Heart right ventricle (tissue), 16 donors: Measurements from ENCODE around the gene SAPCD1. TPM values are rescaled to one million over a fixed set of nuclear protein-coding genes. Genes with fewer than 3 reads are reported as not detected.

Experiments
- ATAC-seq, 8 donors: fragments of 200-7000 bp; cut with Tn5 transposase; one replicate each; pipeline ENCODE4 v1.9.1; 2020; ENCODE audit warnings: mild to moderate bottlenecking in 8 of 8, moderate library complexity in 8 of 8, moderate number of reproducible peaks in 1 of 8
- DNase-seq, 2 donors: peaks; one replicate each; pipeline ENCODE4 v3.0.0-alpha.2; 2020
- H3K27ac ChIP-seq, 10 donors: fragments of 200-600 bp; sonication (generic) in 2 of 10; one replicate each; pipeline versions ENCODE4 v1.5.0 to v1.8.0; 2020 to 2022; ENCODE audit warnings: mild to moderate bottlenecking in 3 of 10
- H3K27me3 ChIP-seq, 7 donors: fragments of 200-600 bp; one replicate each; pipeline ENCODE4 v1.8.0; 2021 to 2022; ENCODE audit warnings: mild to moderate bottlenecking in 2 of 7
- H3K36me3 ChIP-seq, 9 donors: fragments of 200-600 bp; sonication (generic) in 1 of 9; one replicate each; pipeline versions ENCODE4 v1.5.0 to v1.8.0; 2020 to 2022; ENCODE audit warnings: mild to moderate bottlenecking in 2 of 9
- H3K4me1 ChIP-seq, 9 donors: fragments of 200-600 bp; sonication (generic) in 1 of 9; one replicate each; pipeline versions ENCODE4 v1.5.0 to v1.8.0; 2020 to 2022; ENCODE audit warnings: mild to moderate bottlenecking in 4 of 9
- H3K4me3 ChIP-seq, 10 donors: fragments of 200-600 bp; sonication (generic) in 2 of 10; one replicate each; pipeline versions ENCODE4 v1.5.0 to v1.8.0; 2020 to 2022; ENCODE audit warnings: mild to moderate bottlenecking in 7 of 10, moderate library complexity in 2 of 10
- H3K9me3 ChIP-seq, 11 donors: fragments of 200-600 bp in 10 of 11; sonication (generic) in 2 of 11; one replicate each; pipeline versions ENCODE4 v1.5.0 to v1.8.0; 2013 to 2022; ENCODE audit warnings: mild to moderate bottlenecking in 2 of 11, control low read depth in 1 of 11, moderate library complexity in 1 of 11
- WGBS, 2 donors: extraction: QIAGEN DNeasy Blood & Tissue Kit; methylation state at CpG; one replicate each; pipeline ENCODE4 v1.1.7; 2013; ENCODE audit warnings: inconsistent platforms in 1 of 2; 5-methylcytosine and 5-hydroxymethylcytosine counted together
- intact Hi-C, 10 donors: fragments of 100-400 bp; cut with DNase I; formaldehyde crosslinking; loops; one replicate each; pipeline versions ENCODE4 v1.11.1 to v1.14.2; 2022
- polyA plus RNA-seq, 2 donors: library from polyadenylated mRNA; stranded (reverse); fragments of 200-250 nt; gene quantifications; one replicate each; pipeline ENCODE4 v1.2.3, GENCODE V29; 2013
- total RNA-seq, 10 donors: library from RNA; stranded (reverse); fragmentation: NEBNext Ultra II Directional in 3 of 10; extraction: Animal tissue kit (Norgen Biotek cat#: 25700) in 3 of 10; gene quantifications; one replicate each; pipeline versions ENCODE4 v1.2.1 to v1.2.4, GENCODE V29; 2021 to 2023
- TF ChIP-seq, protein P1 (sequence below), 9 donors: fragments of 200-600 bp; sonication (generic) in 2 of 9; IDR thresholded peaks; one replicate each; pipeline versions ENCODE4 v1.5.0 to v1.8.0; 2021 to 2022; ENCODE audit warnings: antibody characterized with exemption in 9 of 9, mild to moderate bottlenecking in 5 of 9, moderate library complexity in 1 of 9
- donor health status: Arrhythmogenic right ventricular cardiomyopathy.
- donor health status: ischemic (EF 13 %, LVEDD 7.1; RV severe dilation, severe dysfunction).
- donor health status: healthy with polysubstance abuse.
- donor health status: DM: no; HTN: yes; CAD: no.
- donor health status: DM: no; HTN: no; CAD: no.
- donor health status: ischemic (EF 25% LVEDD 6.9; RV normal size, moderate dysfunction).
- donor health status: ischemic (EF 25% LVEDD 5.7; RV mildly dilated, moderate dysfunction).
- donor health status: healthy.
- donor health status: DM: yes; HTN: yes; CAD: no.
- donor health status: Ischemic cardiomyopathy.
- donor health status: ischemic (EF 35%, LVEDD 5.7; RV mildly dilated, moderate dysfunction).
- donor health status: nonischemic (EF 11% LVEDD 7.7; RV severe dilation, severe dysfunction).
- donor health status: DM: yes; HTN: yes; CAD: no.
- donor health status: PGD.
- donor health status: ischemic (EF 29% LVEDD 5.4; RV normal size, mild dysfunction).
- donor health status: nonischemic (EF 23%, LVEDD 6.1; RV moderate dilation, normal function).

The SAPCD1 gene
- total and polyA plus RNA-seq, 12 donors = 0.36 to 1.9 (median 0.72) TPM; not detected in 3

GRCh38 chr6:31775184-31775583, 12.7 kb downstream of the SAPCD1 start:
- ATAC-seq (no peak), DNase-seq (no peak)
- TF ChIP-seq, protein P1, sequence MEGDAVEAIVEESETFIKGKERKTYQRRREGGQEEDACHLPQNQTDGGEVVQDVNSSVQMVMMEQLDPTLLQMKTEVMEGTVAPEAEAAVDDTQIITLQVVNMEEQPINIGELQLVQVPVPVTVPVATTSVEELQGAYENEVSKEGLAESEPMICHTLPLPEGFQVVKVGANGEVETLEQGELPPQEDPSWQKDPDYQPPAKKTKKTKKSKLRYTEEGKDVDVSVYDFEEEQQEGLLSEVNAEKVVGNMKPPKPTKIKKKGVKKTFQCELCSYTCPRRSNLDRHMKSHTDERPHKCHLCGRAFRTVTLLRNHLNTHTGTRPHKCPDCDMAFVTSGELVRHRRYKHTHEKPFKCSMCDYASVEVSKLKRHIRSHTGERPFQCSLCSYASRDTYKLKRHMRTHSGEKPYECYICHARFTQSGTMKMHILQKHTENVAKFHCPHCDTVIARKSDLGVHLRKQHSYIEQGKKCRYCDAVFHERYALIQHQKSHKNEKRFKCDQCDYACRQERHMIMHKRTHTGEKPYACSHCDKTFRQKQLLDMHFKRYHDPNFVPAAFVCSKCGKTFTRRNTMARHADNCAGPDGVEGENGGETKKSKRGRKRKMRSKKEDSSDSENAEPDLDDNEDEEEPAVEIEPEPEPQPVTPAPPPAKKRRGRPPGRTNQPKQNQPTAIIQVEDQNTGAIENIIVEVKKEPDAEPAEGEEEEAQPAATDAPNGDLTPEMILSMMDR (IDR thresholded peaks at IDR 0.05) = no peak
- peaks cover 0 to 25% (median 7%) of the 10 kb centered on the region in 9 donors for H3K36me3 ChIP-seq
- no peak overlapping the region for H3K27ac ChIP-seq
- peaks cover 7 to 23% (median 13%) of the 10 kb centered on the region in 9 donors for H3K4me1 ChIP-seq
- H3K27me3 ChIP-seq = no peaks in the 10 kb centered on the region
- intact Hi-C loops = loop anchor here in 4 of 10 donors (5.0 to 10.0 kb wide), 3 partner anchors 57 to 62 kb away; no protein-coding TSS in a partner anchor
- 79 to 81% methylated on average over 4 of the region's 4 CpGs for whole genome bisulfite sequencing, 2 donors
- H3K9me3 ChIP-seq = no peaks in the 10 kb centered on the region
- H3K4me3 ChIP-seq = no peak overlapping the region

GRCh38 chr6:31775633-31776484, 13.4 kb downstream of the SAPCD1 start:
- H3K27ac ChIP-seq = peak overlapping the region in 7 of 10 donors; percentile 68 to 83 (median 80)
- TF ChIP-seq, protein P1 (IDR thresholded peaks at IDR 0.05) = no peak
- ATAC-seq (no peak), DNase-seq (no peak)
- intact Hi-C loops = loop anchor here in 4 of 10 donors (5.0 to 10.0 kb wide), 3 partner anchors 56 to 61 kb away; no protein-coding TSS in a partner anchor
- peaks cover 7 to 23% (median 13%) of the 10 kb centered on the region in 9 donors for H3K4me1 ChIP-seq
- no peak overlapping the region for H3K4me3 ChIP-seq
- no peaks in the 10 kb centered on the region for H3K27me3 ChIP-seq
- H3K36me3 ChIP-seq = peaks cover 0 to 32% (median 10%) of the 10 kb centered on the region in 9 donors
- 89 to 94% methylated on average over 32 of the region's 32 CpGs for WGBS, 2 donors
- H3K9me3 ChIP-seq = no peaks in the 10 kb centered on the region

GRCh38 chr6:31776485-31776988, 14.1 kb downstream of the SAPCD1 start:
- Histone ChIP-seq H3K9me3 (no peaks in the 10 kb centered on the region), H3K27ac (peak overlapping the region in 9 of 10 donors; percentile 41 to 83 (median 77)), H3K4me1 (peaks cover 7 to 23% (median 13%) of the 10 kb centered on the region in 9 donors), H3K27me3 (no peaks in the 10 kb centered on the region), H3K4me3 (peak overlapping the region in 8 of 10 donors; percentile 13 to 47 (median 36)), H3K36me3 (peaks cover 0 to 39% (median 14%) of the 10 kb centered on the region in 9 donors)
- TF ChIP-seq, protein P1 (IDR thresholded peaks at IDR 0.05) = no peak
- peak in 2 of 8 donors; percentile 1 to 9 for ATAC-seq
- DNase-seq = no peak
- WGBS, 2 donors = 37 to 38% methylated on average over 14 of the region's 14 CpGs
- intact Hi-C loops = loop anchor here in 4 of 10 donors (5.0 to 10.0 kb wide), 3 partner anchors 56 to 61 kb away; no protein-coding TSS in a partner anchor

- TF ChIP-seq, protein P1 (IDR thresholded peaks at IDR 0.05) = no peak
- H3K27ac ChIP-seq = peak within 1 kb of the TSS; percentile 29 to 83 (median 74)
- peaks cover 7 to 23% (median 13%) of the 10 kb centered on the region in 9 donors for H3K4me1 ChIP-seq
- WGBS, 2 donors = 13 to 17% methylated on average over 15 of the region's 15 CpGs
- peak within 1 kb of the TSS in 8 of 10 donors; percentile 13 to 47 (median 36) for H3K4me3 ChIP-seq
- no peaks in the 10 kb centered on the region for H3K9me3 ChIP-seq
- H3K27me3 ChIP-seq = no peaks in the 10 kb centered on the region
- DNase-seq = peak; percentile 64 to 77
- intact Hi-C loops = loop anchor here in 4 of 10 donors (5.0 to 10.0 kb wide), 3 partner anchors 55 to 60 kb away; no protein-coding TSS in a partner anchor
- H3K36me3 ChIP-seq = peaks cover 0 to 45% (median 19%) of the 10 kb centered on the region in 9 donors
- peak; percentile 78 to 93 (median 89) for ATAC-seq
Observed at GRCh38 chr6:31776989-31777666, 14.7 kb downstream of the SAPCD1 start, which contains the start of gene VWA7. Gene VWA7 (minus strand): TSS chr6:31777328. CDS start chr6:31776779, 549 bp downstream.
